GM19043 (cell line): ENCODE data around the gene MRPL36.
"Not testable (repeated sequence)": the region's sequence is repeated elsewhere in the genome, so short reads cannot be mapped to it uniquely, and the experiment has no call there.

Source experiments
- ATAC-seq: cut with Tn5 transposase; IDR thresholded peaks from one replicate; pipeline ENCODE4 v1.9.1; 2021; ENCODE audit warnings: low read depth; ENCODE audit not compliant: unreplicated experiment

MRPL36 gene

GRCh38 chr5:1815881-1816292 lies 16.2 kb upstream of the MRPL36 start:
- ATAC-seq = no peak

- no peak for ATAC-seq
Observed at GRCh38 chr5:1815071-1815786, 15.6 kb upstream of the MRPL36 start.

- no peak for ATAC-seq
Observed at GRCh38 chr5:1814183-1815020, 14.8 kb upstream of the MRPL36 start.

- no peak for ATAC-seq
Observed at GRCh38 chr5:1810581-1811101, 11.0 kb upstream of the MRPL36 start.

- no peak for ATAC-seq
Observed at GRCh38 chr5:1809416-1810035, 9.9 kb upstream of the MRPL36 start.

- no peak for ATAC-seq
Observed at GRCh38 chr5:1808439-1808838, 8.8 kb upstream of the MRPL36 start.

- no peak for ATAC-seq
Observed at GRCh38 chr5:1807451-1808185, 8.0 kb upstream of the MRPL36 start.

GRCh38 chr5:1806974-1807373 lies 7.3 kb upstream of the MRPL36 start:
- no peak for ATAC-seq

- ATAC-seq = no peak
Observed at GRCh38 chr5:1806199-1806598, 6.6 kb upstream of the MRPL36 start.

GRCh38 chr5:1805736-1806135 lies 6.1 kb upstream of the MRPL36 start:
- no peak for ATAC-seq

GRCh38 chr5:1805326-1805725 lies 5.7 kb upstream of the MRPL36 start:
- ATAC-seq = no peak

GRCh38 chr5:1804001-1804690 lies 4.5 kb upstream of the MRPL36 start:
- no peak for ATAC-seq

- no peak for ATAC-seq
Observed at GRCh38 chr5:1803192-1803591, 3.6 kb upstream of the MRPL36 start.

GRCh38 chr5:1801967-1802295 lies 2.3 kb upstream of the MRPL36 start:
- no peak for ATAC-seq

- ATAC-seq = peak; percentile 47
Observed at GRCh38 chr5:1801222-1801966, 1.8 kb upstream of the MRPL36 start, which contains the start of gene NDUFS6. NDUFS6 (plus strand) TSS chr5:1801407; CDS start chr5:1801418, 11 bp downstream.

- ATAC-seq = peak; percentile 41
Observed at GRCh38 chr5:1800472-1801221, 1.0 kb upstream of the MRPL36 start.

- ATAC-seq = peak; percentile 24
Observed at GRCh38 chr5:1799110-1799601, 481 bp downstream of the MRPL36 start.

GRCh38 chr5:1798589-1798988 lies 1.0 kb downstream of the MRPL36 start:
- ATAC-seq = not testable (repeated sequence)
